ENCODE measurements around the gene NCOA1.
A peak's percentile ranks its signal among the peaks of the same experiment; 100 is the strongest.

The NCOA1 gene

DNA sequence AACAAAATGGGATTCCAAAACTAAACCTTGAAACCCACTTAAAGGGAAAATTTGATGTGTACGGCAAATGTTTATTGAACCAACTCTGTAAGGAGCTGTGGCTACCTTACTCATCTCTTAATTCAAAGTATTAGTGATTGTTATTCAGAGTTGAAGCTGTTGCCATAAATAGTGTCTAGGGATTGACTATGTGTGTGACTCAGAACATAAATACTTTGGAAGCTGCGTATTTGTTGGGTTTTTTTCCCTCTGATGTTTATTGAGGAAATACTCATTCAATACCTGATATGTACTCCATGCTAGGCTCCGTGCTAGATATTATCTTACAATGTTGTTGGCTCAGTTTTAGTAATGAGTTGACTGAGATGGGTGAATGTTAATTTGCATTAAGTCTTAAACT lies 211.7 kb downstream of the NCOA1 start:
- peak; percentile 89 for DNase-seq (ENCODE audit: low read depth)

DNA sequence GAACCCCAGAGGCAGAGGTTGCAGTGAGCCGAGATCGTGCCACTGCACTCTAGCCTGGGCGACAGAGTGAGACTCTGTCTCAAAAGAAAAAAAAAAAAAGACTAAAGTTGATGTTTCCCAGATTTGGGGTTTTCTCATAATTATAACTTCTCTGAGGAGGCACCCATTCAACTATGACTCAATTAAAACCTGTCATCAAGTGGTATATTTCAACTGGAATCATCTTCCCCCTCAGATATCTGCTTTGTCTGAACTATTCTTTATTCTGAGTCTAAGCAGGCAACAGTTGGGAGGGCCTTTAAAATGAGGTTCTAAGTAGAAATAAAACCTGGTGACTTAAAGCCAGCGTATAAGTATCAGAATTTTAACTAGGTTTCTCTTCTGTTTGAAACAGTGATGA lies 213.6 kb downstream of the NCOA1 start:
- DNase-seq (ENCODE audit: low read depth): no peak

DNA sequence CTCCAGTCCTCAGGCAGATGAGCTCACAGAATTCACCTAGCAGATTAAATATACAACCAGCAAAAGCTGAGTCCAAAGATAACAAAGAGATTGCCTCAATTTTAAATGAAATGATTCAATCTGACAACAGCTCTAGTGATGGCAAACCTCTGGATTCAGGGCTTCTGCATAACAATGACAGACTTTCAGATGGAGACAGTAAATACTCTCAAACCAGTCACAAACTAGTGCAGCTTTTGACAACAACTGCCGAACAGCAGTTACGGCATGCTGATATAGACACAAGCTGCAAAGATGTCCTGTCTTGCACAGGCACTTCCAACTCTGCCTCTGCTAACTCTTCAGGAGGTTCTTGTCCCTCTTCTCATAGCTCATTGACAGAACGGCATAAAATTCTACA lies 216.1 kb downstream of the NCOA1 start:
- DNase-seq (ENCODE audit: low read depth): no peak

DNA sequence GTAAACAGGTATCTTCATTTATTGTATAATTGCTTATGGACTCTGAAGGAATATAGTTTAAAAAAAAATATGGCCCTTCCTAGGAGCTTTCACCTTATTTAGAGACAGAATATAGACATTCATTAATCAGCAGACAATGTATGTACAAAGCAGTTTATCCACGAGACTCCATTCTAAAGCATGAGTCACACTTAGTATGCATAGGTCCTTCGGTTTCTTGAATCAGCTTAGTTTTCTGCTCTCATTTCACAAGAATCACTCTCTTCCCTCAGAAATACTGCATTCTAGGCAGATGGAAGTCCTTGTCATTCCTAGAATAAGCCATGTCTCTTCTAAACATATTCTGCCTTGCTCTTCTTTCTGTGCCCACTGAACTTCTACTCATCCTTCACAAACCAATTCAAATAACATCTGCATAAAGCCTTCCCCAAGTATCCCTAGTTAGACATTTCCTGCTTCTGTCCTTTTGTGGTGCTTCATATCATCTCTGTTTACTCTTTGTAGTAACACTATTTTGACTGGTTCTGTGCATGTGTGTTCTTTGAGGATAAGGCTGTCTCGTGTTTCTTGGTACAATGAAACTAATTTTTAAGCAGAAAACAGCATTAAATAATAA lies 217.6 kb downstream of the NCOA1 start:
- DNase-seq (ENCODE audit: low read depth): peak; percentile 49

DNA sequence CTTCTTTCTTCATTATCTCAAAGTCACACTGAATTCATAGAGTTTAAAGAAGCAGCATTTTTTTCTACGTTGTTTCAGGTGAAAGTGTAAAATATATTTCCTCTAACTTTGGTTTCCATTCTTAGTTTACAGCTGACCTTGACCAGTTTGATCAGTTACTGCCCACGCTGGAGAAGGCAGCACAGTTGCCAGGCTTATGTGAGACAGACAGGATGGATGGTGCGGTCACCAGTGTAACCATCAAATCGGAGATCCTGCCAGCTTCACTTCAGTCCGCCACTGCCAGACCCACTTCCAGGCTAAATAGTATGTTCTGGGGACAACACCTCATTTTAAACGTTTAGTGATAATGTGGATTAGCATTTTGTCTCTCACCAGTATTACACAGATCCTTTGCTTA lies 219.8 kb downstream of the NCOA1 start:
- no peak for DNase-seq (ENCODE audit: low read depth)

DNA sequence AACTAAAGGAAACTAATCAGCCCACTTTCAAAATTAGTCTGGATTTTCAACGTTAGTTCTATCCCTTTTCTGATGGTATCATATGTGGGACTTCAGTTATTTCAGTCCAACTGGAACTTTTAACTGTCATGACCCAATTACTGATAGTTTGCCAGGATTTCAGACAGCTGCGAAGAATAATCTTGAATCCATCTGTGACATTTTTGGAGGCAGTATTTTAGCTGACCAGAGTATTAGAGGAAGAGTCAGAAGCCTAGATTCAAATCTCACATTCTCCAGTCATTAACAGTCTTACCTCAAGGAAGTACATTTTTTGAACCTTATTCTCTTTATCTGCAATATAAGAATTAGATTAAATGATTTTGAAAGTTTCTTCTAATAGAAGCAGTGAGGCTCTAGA lies 220.8 kb downstream of the NCOA1 start:
- peak; percentile 42 for DNase-seq (ENCODE audit: low read depth)

DNA sequence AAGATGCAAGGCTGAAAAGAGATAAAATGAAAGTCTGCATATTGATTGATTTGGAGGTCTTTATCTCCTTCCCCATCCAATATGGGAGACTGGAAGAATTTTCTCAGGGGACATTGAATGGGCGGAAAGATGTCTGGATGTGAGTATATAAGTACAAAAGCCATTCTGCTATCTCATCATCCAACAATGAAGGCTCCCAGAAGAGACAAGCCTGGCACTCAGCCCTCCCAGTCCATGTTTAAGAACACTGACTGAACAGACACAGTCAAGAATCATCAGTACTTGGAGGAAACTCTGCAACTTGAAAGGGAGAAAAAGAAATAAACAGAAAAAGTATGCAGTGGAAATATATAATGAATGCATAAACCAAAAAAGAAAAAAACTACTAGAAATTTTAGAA lies 221.2 kb downstream of the NCOA1 start:
- DNase-seq (ENCODE audit: low read depth): peak; percentile 25

DNA sequence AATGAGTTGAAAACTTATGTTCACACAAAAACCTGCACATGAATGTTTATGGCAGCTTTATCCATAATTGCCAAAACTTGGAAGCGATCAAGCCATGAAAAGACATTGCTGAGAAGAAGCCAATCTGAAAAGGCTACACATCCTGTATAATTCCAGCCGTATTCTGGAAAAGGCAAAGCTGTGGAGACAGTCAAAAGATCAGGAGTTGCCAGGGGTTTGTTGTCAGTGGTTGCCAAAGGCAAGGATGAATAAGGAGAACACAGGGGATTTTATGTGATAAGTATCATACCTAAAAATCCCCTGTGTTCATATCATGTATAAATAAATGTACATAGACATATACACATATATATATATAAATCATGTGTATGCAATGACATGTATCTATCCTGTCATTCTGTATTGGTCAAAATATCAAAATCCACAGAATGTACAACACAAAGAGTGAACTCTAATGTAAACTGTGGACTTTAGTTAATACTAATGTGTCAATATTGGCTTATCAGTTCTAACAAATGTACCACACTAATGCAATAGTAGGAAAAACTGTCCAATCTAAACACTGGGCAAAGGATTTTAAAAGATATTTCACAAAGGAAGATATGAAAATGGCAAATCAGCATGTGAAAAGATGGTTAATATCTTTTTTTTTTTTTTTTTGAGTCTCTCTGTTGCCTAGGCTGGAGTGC lies 226.4 kb downstream of the NCOA1 start:
- no peak for DNase-seq (ENCODE audit: low read depth)

DNA sequence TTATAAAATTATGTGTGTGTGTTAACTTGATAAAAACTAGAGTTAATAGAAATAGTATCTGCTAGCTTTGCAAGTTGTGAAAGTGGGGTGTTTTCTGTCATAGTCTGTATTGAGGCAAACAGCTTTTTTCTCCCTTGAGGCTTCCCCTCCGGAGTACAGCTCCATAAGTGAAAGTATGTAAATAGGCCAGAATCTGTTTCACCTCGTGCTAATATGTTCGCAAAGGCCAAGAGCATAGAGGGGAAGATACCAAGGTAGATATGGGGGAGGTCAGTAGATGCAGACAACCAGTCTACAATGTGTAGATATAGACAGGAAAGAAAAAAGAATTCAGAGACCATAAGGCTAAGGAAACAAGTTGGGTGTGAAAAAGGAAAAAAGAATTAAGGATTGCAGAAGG lies 229.3 kb downstream of the NCOA1 start:
- DNase-seq (ENCODE audit: low read depth): no peak

DNA sequence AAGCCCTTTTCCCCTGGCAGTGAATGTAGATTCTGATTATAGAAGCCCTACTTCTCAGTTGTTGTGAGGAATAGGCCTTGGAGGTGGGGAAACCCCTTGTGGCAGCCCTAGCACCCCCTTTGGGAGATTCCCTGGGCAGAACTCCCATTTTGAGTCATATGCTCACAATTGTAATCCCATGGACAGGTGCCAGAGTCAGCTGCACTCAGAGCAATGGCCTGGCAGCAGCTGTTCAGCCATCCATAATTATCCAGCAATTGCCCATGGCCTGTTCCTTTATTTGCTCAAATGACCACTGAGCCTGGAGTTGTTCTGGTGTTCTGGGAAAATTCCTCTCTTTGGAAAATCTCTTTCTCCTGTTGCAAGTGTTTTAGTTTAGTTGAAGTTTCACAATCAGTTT lies 230.4 kb downstream of the NCOA1 start:
- peak; percentile 83 for DNase-seq (ENCODE audit: low read depth)

DNA sequence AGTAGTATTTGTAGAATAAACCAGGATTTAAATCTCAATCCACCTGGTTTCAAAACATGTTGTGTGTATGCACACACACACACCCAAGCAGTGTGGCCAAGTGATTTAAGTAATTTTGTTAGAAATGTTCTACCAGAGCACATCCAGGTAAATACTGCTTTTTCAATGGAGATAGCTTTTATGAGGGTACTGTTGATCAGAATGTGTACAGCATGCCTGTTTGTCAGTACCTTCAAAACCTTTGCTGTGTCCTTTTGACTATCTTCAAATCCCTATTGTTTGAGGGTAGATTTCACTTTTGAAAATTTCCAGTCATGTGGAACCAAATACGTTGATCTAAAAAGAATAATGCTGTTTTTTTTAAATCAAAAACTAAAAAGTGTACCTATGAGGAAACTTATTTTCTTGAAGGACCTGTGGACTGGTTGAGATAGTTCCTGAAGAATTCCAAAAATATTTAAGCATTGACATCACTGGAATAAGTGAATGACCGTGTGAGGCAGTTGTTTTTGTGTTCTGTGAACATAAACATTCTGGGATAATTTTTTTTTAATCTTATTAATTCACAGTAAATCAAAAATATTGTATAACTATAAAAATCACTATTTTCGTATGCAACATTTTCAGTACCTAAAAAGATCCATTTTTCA lies 231.2 kb downstream of the NCOA1 start:
- DNase-seq (ENCODE audit: low read depth): peak; percentile 43

DNA sequence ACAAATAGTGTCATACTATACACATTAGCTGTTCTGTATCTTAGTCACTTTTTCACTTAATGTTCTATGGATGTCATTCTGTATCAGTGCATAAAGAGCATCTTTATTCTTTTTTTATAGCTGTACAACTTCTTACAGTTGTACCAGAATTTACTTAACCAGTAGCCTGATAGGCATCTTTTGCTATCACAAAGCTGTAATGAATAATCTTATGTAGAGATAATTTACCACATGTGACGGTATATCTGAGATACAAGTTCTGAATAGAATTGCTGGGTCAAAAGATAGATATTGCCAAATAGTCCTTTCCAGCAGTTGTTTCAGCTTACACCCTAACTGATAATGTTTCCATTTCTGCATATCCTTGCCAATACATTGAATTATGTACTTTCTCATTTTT lies 232.1 kb downstream of the NCOA1 start:
- no peak for DNase-seq (ENCODE audit: low read depth)

DNA sequence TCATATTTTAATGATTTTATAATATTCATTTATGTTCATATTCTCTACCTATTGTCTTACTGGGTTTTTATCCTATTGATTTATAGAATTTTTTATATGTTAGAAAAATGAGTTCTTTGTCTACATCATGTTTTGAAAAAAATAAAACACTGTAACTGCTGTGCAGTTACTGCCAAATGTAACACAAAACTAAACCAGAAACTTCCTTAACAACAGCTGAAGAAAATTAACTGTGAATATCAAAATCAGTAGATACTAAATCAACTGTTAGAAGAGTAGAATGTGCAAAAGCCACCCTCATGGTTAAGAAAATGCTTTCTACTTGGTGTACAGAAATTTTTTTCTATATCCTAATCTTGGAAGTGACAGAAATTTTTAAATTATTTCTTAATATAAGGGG lies 232.6 kb downstream of the NCOA1 start:
- no peak for DNase-seq (ENCODE audit: low read depth)

DNA sequence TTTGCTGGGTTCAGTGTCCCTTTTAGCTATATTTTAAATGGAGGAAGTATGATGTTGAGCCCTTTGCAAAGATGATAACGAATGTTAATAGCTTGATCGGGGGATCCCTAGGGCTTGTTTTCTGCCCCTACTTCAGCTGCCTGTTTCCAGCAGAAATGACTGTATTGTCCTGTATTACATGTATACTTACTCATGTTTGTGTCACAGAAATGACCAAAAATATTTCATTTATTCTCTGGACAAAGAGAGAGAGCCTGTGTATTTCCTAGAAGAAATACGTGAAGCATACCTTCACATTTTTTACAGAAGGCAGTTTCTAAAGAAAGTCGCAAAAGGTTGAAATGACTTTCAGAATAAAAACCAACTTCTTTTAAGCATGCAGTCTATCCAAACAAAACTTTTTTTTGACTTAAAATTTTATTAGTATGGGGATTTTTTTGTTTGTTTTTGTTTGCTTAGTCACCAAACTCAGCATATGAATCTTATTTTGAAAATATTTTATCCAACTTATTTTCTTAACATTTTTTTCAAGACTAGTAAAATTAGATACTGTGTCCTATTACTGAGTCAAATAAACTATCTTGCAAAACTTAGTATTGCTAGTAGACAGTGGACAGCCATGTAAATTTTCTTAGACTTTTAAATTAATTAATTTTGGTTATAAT lies 233.2 kb downstream of the NCOA1 start:
- peak; percentile 43 for DNase-seq (ENCODE audit: low read depth)

DNA sequence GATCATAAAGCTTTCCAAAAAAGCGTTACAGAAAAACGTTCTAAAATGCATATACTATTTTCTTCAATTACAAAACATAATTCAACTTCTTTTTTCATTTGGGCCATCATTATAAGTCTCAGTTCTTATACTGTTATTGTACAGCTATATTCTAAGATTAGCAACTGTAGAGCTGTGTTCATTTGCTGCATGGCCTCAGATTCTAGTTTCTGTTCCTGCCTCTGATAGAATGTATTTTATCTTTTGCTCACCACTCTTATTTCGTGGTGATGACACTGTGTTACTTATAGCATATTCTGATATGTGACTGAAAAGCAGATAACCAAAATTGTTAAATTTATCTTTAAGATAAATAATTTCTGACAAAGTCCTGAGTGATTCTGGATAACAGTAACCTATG lies 234.9 kb downstream of the NCOA1 start:
- no peak for DNase-seq (ENCODE audit: low read depth)

DNA sequence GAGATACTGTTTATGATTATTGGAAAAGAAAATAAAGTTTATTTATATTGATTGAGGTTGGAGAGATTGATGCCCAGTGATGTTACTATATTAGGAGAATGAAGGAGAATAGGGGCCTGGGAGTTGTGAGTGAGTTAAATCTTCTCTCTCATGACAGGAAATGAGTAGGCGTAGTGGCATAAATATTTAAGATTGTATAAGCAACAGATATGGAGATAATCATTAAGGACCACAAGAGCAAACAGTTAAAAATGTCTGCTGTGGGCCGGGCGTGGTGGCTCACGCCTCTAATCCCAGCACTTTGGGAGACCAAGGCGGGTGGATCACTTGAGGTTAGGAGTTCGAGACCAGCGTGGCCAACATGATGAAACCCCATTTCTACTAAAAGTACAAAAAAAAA lies 239.4 kb downstream of the NCOA1 start:
- peak; percentile 51 for DNase-seq (ENCODE audit: low read depth)

DNA sequence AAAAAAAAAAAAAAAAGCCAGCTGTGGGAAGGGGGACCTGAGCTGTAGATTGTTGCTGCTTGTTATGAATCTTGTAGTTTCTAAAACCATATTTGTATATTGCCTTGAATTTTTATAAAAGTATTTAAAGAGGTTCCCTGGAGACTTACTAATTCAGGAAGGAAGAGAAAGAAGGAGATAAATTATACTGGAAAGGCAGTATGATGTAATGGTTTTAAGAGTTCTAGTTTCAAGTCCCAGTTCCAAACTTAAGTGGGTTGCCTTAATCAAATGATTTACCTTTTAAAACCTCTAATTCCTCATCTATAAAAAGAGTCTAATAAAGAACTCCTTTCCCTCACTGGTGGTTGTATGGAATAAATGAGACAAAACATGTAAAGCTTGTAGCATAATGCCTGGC lies 240.0 kb downstream of the NCOA1 start:
- DNase-seq (ENCODE audit: low read depth): no peak

DNA sequence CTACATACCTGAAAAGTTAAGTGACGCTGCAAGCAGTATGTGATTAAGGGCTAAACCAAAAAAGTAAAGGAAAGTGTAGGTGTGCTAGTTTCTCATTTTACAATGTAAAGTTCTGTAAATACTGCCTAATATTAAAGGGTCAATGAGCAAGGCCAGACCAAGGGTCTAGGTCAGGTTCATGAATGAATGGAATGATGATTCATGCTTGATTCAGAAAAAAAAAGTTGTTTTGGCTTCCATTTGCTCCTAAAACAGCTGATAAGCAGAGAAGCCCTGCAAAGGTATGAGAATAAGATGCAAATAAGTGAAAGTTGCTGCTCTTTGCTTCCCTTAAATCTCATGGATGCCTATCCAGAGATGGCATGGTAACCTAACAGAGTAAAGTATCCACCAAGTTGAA lies 240.9 kb downstream of the NCOA1 start:
- peak; percentile 30 for DNase-seq (ENCODE audit: low read depth)

DNA sequence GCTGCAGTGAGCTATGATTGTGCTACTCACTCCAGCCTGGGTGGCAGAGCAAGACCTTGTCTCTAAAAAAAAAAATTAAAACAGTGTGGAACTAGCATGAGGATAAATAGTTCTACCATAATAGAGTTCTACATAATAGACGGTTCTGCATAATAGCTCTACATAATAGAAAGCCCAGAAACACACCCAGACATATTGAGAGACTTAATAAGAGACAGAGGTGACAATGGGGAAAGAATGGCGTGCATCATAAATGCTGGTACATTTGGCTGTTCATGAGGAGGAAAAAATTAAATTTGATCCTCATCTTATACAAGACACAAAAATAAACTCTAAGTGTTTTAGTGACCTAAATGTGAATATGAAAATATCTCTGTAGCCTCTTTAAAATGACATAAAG lies 243.7 kb downstream of the NCOA1 start:
- no peak for DNase-seq (ENCODE audit: low read depth)

DNA sequence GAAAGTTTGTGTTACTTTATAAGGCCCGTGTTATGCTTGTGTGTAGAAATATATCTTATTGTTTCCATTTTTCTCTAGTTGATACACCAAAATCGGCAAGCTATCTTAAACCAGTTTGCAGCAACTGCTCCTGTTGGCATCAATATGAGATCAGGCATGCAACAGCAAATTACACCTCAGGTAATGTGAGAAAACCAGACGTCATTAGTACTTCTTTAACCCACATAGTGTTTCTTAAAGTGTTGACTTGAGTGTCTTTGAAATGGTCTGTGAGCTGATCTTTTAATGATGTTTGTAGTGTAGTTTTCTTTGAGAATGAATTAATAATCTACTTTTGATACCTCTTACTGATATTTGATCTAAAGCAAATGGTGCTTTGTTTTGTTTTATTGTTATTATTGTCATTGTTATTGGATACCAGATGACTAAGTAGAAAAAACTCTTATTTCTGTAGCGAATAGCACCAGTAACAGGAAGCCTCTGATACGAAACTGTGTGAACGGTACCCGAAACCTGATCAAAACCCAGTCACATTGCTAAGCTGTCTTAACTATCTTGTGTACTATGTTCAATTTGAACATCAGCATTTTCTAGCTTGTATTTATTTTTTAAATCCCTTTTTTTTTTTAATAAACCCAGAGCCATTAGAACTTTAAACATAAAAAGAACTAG lies 248.4 kb downstream of the NCOA1 start:
- no peak for DNase-seq (ENCODE audit: low read depth)

DNA sequence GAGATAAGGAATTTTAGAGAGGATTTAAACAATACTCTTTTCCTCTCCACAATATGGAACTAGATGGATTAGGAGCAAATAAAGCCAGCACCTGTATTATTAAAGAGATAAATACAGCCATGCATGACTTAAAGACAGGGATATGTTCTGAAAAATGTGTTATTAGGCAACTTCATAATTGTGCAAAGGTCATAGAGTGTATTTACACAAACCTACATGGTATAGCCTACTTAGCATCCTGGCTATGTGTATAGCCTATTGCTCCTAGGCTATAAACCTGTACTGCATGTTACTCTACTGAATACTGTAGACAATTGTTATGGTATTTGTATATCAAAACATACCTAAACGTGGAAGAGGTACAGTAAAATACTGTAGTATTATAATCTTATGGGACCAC lies 249.1 kb downstream of the NCOA1 start:
- DNase-seq (ENCODE audit: low read depth): no peak

DNA sequence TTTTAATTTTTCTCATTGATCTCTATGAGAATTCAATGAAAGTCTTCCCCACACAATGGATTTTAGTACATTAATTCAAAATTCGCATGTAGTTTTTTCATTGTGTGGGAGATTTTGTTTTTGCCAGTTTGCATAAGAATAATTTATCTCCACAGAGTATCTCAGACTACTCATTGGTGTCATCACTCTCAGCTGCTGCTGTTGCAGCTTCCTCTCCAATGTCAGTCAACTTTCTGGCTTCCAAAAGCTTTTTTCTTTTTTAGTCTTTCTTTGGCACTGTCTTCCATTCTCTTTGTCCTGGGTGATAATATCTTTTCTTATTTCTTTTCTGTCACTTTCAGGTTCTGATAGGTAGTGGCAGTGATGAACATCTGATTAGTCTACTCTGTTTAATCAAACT lies 251.7 kb downstream of the NCOA1 start:
- no peak for DNase-seq (ENCODE audit: low read depth)

DNA sequence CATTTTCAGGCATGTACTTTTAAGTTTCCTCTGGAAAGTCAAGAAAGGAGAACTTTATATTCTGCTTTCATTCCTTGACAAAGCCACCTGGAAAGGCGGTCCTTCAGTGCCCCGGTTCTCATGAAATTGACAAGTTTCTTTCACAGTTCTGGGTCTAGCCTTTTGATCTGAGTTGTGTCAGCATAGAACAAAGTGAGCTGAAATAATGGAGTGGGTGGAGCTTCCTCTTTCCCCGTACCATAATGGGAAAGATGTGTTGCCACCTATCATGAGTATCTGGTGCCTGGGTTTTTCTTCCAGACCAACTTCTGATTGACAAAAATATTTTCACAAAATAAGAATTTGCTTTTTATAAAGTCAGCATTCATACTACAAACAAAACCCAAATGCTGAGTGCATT lies 252.9 kb downstream of the NCOA1 start:
- no peak for DNase-seq (ENCODE audit: low read depth)
